AG09309 (cell line): ENCODE measurements around the gene WDR82.

Source experiments
- DNase-seq: peaks from one replicate; pipeline ENCODE4 v3.0.0-alpha.2; 2010; ENCODE audit warnings: low read depth
- H3K4me3 ChIP-seq: 2 replicates; pipeline ENCODE4 v1.5.1; 2011; ENCODE audit warnings: mild to moderate bottlenecking, low read depth, low read length, moderate library complexity; ENCODE audit not compliant: control insufficient read depth
- CTCF ChIP-seq: IDR thresholded peaks from 2 replicates; pipeline ENCODE4 v1.5.1; 2011; ENCODE audit warnings: mild to moderate bottlenecking, low read depth, low read length, inconsistent platforms; ENCODE audit not compliant: insufficient read depth, control insufficient read depth; ENCODE audit errors: missing control alignments

The WDR82 gene

GRCh38 chr3:52233108-52233591 is 45.3 kb downstream of the WDR82 start:
- no peak for TF ChIP-seq CTCF
- no peak for DNase-seq
- H3K4me3 ChIP-seq, result no peak overlapping the region

GRCh38 chr3:52232279-52233107 is 46.0 kb downstream of the WDR82 start:
- no peak for DNase-seq
- no peak for TF ChIP-seq CTCF

GRCh38 chr3:52231502-52232278 is 46.8 kb downstream of the WDR82 start:
- no peak for DNase-seq
- TF ChIP-seq CTCF, result peak; percentile 92
- H3K4me3 ChIP-seq, result no peak overlapping the region

More at GRCh38 chr3:52232279-52233107, 46.0 kb downstream of the WDR82 start:
- no peak overlapping the region for H3K4me3 ChIP-seq

GRCh38 chr3:52230889-52231499 is 47.5 kb downstream of the WDR82 start:
- DNase-seq, result no peak
- H3K4me3 ChIP-seq, result no peak overlapping the region
- no peak for TF ChIP-seq CTCF

- TF ChIP-seq CTCF, result no peak
- no peak overlapping the region for H3K4me3 ChIP-seq
- no peak for DNase-seq
These were observed 48.0 kb downstream of the WDR82 start for GRCh38 chr3:52230461-52230860.

- H3K4me3 ChIP-seq, result no peak overlapping the region
- DNase-seq, result no peak
- TF ChIP-seq CTCF, result no peak
These were observed 48.8 kb downstream of the WDR82 start for GRCh38 chr3:52229656-52230055.
